HG03139 (cell line): ENCODE data around the gene PIP4K2A.

ENCODE experiments used
- ATAC-seq: cut with Tn5 transposase; IDR thresholded peaks from one replicate; pipeline ENCODE4 v1.9.1; 2021; ENCODE audit not compliant: unreplicated experiment

The PIP4K2A gene

DNA sequence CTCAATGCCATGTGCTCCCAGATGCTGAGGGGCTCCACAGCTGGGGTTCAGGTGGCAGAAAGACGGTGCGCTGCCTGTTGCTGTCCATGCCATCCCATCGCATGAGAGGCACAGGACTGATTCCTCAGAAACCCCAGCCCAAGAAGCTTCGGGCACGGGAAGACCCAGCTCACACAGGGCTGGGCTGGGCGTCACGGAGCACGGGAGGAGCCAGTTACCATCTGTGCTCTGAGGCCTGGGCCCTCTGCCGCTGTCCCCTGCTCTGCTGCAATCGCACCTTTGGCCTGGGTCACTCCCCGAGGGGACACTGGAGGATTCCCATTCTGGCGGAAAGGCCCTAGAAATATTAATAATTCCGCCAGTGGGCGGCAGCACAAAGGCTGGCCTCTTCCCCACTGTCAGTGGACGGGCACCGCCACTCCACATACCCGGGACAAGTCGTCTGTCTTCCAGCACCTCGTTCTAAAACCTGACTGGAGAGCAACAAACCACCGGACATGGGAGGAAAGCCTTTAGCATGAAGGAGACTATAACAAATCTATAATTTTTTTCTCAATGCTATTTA lies 92.1 kb downstream of the PIP4K2A start:
- no peak for ATAC-seq

GRCh38 chr10:22621726-22622125 lies 92.7 kb downstream of the PIP4K2A start:
- ATAC-seq: no peak

GRCh38 chr10:22620929-22621328 lies 93.4 kb downstream of the PIP4K2A start:
- no peak for ATAC-seq

GRCh38 chr10:22620140-22620857 lies 94.1 kb downstream of the PIP4K2A start:
- ATAC-seq: no peak

DNA sequence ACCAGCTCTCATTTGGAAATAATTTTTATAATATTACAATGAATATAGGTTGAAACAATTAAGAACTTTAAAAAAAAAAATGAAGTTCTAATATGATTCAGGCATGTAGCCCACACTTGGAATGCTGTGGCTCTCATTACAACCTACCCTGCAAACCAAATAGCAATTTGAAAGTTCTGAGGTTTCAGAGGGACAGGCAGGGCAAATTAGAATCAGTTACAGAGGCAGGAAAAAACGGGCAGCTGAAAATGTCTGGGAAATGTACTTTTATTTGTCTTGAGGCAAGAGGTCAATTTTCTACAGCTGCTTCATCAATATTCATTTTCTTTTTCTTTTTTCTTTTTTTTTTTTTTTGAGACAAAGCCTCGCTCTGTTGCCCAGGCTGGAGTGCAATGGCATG lies 95.3 kb downstream of the PIP4K2A start:
- ATAC-seq: no peak

DNA sequence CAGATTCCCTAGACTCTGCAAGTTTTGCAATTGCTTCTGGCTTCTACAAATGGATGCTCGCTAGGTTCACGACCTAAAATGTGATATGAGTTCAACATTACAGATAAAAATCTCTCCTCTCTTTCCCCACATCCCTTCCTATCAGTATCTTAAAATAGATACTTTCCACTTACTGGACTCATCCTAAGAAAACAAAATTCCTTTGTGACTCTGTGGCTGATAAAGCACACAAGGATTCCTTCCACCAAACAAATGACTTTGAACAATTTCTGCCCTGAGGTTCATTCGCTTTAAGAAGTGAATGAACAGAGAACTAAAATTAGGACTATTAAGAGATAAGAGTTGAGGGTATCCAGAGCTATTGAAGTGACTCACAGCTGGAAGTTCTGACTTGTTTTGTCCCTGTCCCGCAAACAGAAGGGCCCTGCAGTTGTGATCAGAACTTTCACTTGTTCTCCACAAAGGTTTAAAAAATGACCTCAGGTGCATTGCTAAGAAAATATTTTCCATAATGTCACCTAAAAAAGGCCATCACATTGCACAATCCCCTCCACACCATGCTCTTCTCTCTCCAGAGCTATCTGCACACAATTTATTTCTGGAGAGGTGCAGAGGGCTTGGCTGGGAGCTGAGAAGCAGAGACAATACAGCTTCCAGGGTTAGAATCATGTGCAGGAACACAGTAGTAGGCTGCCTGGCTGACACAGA lies 96.1 kb downstream of the PIP4K2A start:
- no peak for ATAC-seq

- no peak for ATAC-seq
Observed at GRCh38 chr10:22617516-22617915, 96.9 kb downstream of the PIP4K2A start.

DNA sequence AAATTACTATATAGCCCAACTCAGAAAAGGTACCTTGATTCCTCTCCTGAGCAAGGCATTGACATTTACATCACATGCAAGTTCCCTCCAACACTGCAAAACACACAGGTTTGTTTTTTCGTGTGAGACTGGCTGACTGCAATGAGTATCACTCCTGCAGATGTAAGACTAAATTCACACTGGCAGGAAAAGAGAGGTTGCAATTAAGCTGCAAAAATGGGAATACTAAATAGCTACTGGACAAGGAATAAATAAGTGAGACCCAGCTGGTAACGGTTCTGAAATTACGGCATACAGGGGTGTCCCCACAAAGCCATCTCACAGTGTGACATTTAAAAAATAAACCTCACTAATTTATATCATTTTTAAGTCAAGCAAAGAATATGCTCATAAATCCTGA lies 97.3 kb downstream of the PIP4K2A start:
- no peak for ATAC-seq

- no peak for ATAC-seq
Observed at GRCh38 chr10:22615819-22616499, 98.4 kb downstream of the PIP4K2A start.

DNA sequence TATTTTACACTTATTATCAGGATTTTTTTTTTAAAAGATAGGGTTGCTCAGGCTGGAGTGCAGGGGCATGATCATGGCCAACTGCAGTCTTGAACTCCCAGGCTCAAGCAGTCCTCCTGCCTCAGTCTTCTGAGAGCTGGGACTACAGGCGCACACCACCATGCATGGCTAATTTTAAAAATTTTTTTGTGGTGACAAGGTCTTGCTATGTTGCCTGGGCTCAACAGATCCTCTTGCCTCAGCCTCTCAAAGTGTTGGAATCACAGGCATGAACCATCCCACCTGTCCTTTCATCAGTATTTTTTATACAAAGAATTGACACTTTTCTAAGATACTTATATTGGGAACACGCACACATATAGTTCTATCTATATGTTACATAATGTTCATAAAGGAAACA lies 99.3 kb downstream of the PIP4K2A start:
- ATAC-seq: no peak

- ATAC-seq: no peak
Observed at GRCh38 chr10:22613011-22613410, 101.4 kb downstream of the PIP4K2A start.

DNA sequence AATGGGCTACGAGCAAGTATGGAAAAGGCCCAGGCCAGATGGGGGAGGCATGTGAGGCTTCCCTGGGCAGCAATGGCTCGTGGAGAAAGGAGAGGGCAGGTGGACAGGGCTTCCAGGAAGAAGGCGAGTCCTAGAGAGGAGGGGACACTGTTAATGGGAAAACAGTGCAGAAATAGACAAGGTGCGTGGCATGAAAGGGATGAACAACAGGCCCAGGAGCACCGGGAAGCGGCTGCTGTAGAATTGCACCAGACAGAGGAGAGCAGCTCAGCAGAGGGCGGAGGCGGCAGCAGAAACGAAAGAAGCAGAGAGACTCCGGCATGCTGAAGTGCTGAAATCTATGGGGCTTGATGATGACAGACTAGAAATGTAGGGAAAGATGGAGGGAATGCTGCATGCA lies 102.1 kb downstream of the PIP4K2A start:
- no peak for ATAC-seq

DNA sequence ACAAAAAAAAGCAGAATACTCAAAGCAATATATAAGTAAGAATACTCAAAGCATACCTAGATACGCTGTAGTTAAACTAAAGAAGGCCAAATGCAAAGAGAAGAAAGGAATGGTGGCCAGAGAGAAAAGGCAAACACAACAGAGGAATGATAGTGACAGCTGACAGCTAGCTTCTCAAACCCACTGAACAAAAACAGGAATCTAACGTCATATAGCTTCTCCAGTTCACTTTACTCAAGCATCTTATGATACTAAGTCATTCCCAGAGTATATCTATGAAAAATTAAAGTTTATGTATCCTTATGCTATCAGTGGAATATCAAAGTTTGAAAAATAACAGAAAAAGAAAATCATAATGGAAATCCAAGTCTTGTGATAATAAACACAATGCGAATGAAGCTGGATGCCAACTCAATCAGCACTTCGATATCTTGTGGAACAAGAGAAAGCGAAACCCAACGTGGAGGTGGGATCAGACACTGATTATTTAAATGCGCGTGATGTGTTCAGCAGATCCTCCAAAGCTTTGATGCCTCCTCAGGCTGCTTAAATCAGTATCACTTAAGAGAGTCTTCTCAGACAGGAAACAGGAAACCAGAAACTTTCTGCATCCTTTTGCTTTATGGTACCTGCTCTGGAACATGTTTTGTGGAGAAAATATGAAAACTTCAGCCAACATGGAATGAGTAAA lies 102.8 kb downstream of the PIP4K2A start:
- ATAC-seq: peak; percentile 45

- ATAC-seq: no peak
Observed at GRCh38 chr10:22610610-22611009, 103.8 kb downstream of the PIP4K2A start.

DNA sequence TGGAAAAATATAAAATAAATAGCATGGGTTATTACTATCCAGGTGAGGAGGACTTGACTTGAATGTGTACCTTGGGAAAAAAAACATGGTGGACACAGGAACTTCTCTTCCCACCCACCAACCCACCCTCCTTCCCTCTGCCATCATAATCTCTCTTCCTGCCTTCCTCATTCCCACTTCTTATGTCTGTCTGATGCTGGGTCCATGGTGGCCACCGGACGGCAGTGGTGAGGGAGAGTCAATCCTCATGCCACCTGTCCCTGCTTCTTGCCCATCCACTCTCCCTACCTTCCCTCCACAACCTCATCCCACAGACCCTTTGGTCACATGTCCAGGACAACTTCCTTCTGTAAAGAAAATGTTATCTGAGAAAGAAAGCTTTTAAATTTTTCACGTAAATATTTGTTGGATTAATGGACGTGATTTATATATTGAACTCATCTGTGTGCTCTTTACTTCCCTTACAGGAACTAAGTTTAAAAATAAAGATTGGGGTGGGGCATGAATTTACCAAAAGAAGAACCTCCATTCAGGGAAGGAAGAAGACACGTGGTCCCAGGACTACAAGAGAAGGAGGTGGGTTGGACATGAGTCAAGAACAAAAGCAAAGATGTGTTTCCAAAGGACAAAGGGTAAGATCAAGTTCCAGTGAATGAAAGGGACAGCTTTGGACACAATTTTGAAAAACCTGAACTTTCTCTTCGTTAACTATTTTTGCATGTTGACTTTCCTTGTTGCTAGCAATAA lies 104.5 kb downstream of the PIP4K2A start:
- ATAC-seq: no peak

GRCh38 chr10:22609251-22609650 lies 105.1 kb downstream of the PIP4K2A start:
- no peak for ATAC-seq

DNA sequence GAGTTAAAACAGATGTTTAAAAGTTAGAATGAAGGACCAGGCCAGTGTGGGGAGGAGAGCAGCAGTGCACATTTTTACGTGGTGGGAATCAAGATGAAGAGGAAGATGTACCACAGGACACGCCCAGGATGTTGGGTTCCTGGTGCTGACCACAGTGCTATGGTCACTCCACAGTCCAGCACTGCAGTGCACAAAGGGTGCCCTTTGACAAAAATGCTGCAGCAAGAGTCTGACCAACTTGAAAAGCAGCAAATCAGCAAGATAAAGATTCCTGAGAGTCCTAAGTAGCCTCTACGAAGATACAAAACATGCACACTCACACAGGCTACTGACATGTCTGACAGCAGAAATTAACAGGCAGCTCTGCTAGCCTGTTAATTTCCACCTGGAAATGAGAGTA lies 107.1 kb downstream of the PIP4K2A start:
- ATAC-seq: no peak

GRCh38 chr10:22606164-22606614 lies 108.2 kb downstream of the PIP4K2A start:
- ATAC-seq: peak; percentile 94

- ATAC-seq: no peak
Observed at GRCh38 chr10:22605168-22605567, 109.2 kb downstream of the PIP4K2A start.

- no peak for ATAC-seq
Observed at GRCh38 chr10:22604344-22605126, 109.8 kb downstream of the PIP4K2A start.
